Heart left ventricle (tissue), 16 donors: ENCODE measurements around the gene PROSER2. TPM values are rescaled to one million over a fixed set of nuclear protein-coding genes. Genes with fewer than 3 reads are reported as not detected.
A peak's percentile ranks its signal among the peaks of the same experiment; 100 is the strongest.

Source experiments
- ATAC-seq, 4 donors: fragments of 200-7000 bp; cut with Tn5 transposase; one replicate each; pipeline ENCODE4 v1.9.1; 2020 to 2022; ENCODE audit warnings: moderate library complexity in 4 of 4, mild to moderate bottlenecking in 3 of 4, moderate number of reproducible peaks in 1 of 4
- DNase-seq, 5 donors: peaks; one replicate each; pipeline ENCODE4 v3.0.0-alpha.2; 2020
- H3K27ac ChIP-seq, 12 donors: fragments of 200-600 bp; sonication (generic) in 4 of 12; one replicate each; pipeline versions ENCODE4 v1.5.0 to v1.8.0; 2016 to 2022; ENCODE audit warnings: mild to moderate bottlenecking in 2 of 12
- H3K27me3 ChIP-seq, 9 donors: fragments of 200-600 bp; sonication (generic) in 2 of 9; one replicate each; pipeline versions ENCODE4 v1.5.1 to v1.8.0; 2016 to 2022; ENCODE audit warnings: mild to moderate bottlenecking in 3 of 9
- H3K36me3 ChIP-seq, 9 donors: fragments of 200-600 bp; sonication (generic) in 2 of 9; one replicate each; pipeline versions ENCODE4 v1.5.0 to v1.8.0; 2018 to 2022; ENCODE audit warnings: mild to moderate bottlenecking in 2 of 9
- H3K4me1 ChIP-seq, 12 donors: fragments of 200-600 bp; sonication (generic) in 4 of 12; one replicate each; pipeline versions ENCODE4 v1.5.0 to v1.8.0; 2016 to 2022; ENCODE audit warnings: mild to moderate bottlenecking in 3 of 12
- H3K4me3 ChIP-seq, 12 donors: fragments of 200-600 bp; sonication (generic) in 4 of 12; one replicate each; pipeline versions ENCODE4 v1.5.0 to v1.8.0; 2017 to 2022; ENCODE audit warnings: mild to moderate bottlenecking in 9 of 12, moderate library complexity in 4 of 12
- H3K9me3 ChIP-seq, 12 donors: fragments of 200-600 bp; sonication (generic) in 4 of 12; one replicate each; pipeline versions ENCODE4 v1.5.0 to v1.8.0; 2016 to 2022; ENCODE audit warnings: mild to moderate bottlenecking in 1 of 12
- CTCF ChIP-seq, 12 donors: fragments of 200-600 bp; sonication (generic) in 4 of 12; IDR thresholded peaks; one replicate each; pipeline versions ENCODE4 v1.5.0 to v1.8.0; 2018 to 2022; ENCODE audit warnings: antibody characterized with exemption in 12 of 12, mild to moderate bottlenecking in 5 of 12
- POLR2A ChIP-seq, 2 donors: fragments of 450-650 bp; IDR thresholded peaks; one replicate each; pipeline ENCODE4 v1.6.1; 2017; ENCODE audit warnings: antibody characterized with exemption in 2 of 2, mild to moderate bottlenecking in 2 of 2, moderate library complexity in 2 of 2
- WGBS, 4 donors: extraction: QIAGEN DNeasy Blood & Tissue Kit in 2 of 4; methylation state at CpG; one replicate each; pipeline versions ENCODE4 v1.1.5 to v1.1.7; 2013 to 2018; 5-methylcytosine and 5-hydroxymethylcytosine counted together
- intact Hi-C, 10 donors: fragments of 100-400 bp; cut with DNase I; formaldehyde crosslinking; loops; one replicate each; pipeline versions ENCODE4 v1.11.1 to v1.14.2; 2022
- polyA plus RNA-seq, 2 donors: library from polyadenylated mRNA; stranded (reverse); fragments of 200-250 nt; gene quantifications; one replicate each; pipeline ENCODE4 v1.2.3, GENCODE V29; 2013
- total RNA-seq, 9 donors: library from RNA; depleted of rRNA in 2 of 9; stranded (reverse); fragments of >200 nt in 2 of 9; fragmentation: NEBNext Ultra II Directional in 3 of 9; extraction: Animal tissue kit (Norgen Biotek cat#: 25700) in 3 of 9; gene quantifications; one replicate each; pipeline versions ENCODE4 v1.1.0 to v1.2.4, GENCODE V29; 2016 to 2023
- donor health status: ischemic (EF 13 %, LVEDD 7.1; RV severe dilation, severe dysfunction).
- donor health status: healthy with polysubstance abuse.
- donor health status: DM: no; HTN: yes; CAD: no.
- donor health status: DM: no; HTN: no; CAD: no.
- donor health status: ischemic (EF 25% LVEDD 6.9; RV normal size, moderate dysfunction).
- donor health status: ischemic (EF 25% LVEDD 5.7; RV mildly dilated, moderate dysfunction).
- donor health status: healthy.
- donor health status: DM: yes; HTN: yes; CAD: no.
- donor health status: ischemic (EF 35%, LVEDD 5.7; RV mildly dilated, moderate dysfunction).
- donor health status: nonischemic (EF 11% LVEDD 7.7; RV severe dilation, severe dysfunction).
- donor health status: DM: yes; HTN: yes; CAD: no.
- donor health status: PGD.
- donor health status: ischemic (EF 29% LVEDD 5.4; RV normal size, mild dysfunction).
- donor health status: nonischemic (EF 23%, LVEDD 6.1; RV moderate dilation, normal function).

Gene PROSER2
- total and polyA plus RNA-seq, 11 donors, result 0.38 to 3.3 (median 0.83) TPM

GRCh38 chr10:11880151-11881029 is 57.2 kb downstream of the PROSER2 start:
- H3K9me3 ChIP-seq, result no peaks in the 10 kb centered on the region
- no peak overlapping the region for H3K27ac ChIP-seq
- WGBS, 4 donors, result 84 to 91% (median 87%) methylated on average over 27 to 32 of the region's 32 CpGs
- no peak overlapping the region for H3K4me3 ChIP-seq
- ATAC-seq (no peak), DNase-seq (peak in 2 of 5 donors; percentile 12 to 43)
- H3K27me3 ChIP-seq, result no peaks in the 10 kb centered on the region
- no peaks in the 10 kb centered on the region for H3K36me3 ChIP-seq
- no peak for TF ChIP-seq POLR2A (IDR thresholded peaks at IDR 0.05)
- TF ChIP-seq CTCF (IDR thresholded peaks at IDR 0.05), result no peak
- intact Hi-C loops, result no loop called here
- peaks cover 0 to 10% (median 8%) of the 10 kb centered on the region in 12 donors for H3K4me1 ChIP-seq

- Histone ChIP-seq H3K36me3 (no peaks in the 10 kb centered on the region), H3K4me3 (no peak overlapping the region), H3K27ac (no peak overlapping the region), H3K27me3 (no peaks in the 10 kb centered on the region), H3K9me3 (no peaks in the 10 kb centered on the region), H3K4me1 (peaks cover 0 to 6% (median 2%) of the 10 kb centered on the region in 12 donors)
- intact Hi-C loops, result no loop called here
- DNase-seq (peak in 2 of 5 donors; percentile 11 to 41), ATAC-seq (no peak)
- TF ChIP-seq CTCF (IDR thresholded peaks at IDR 0.05) (no peak), POLR2A (IDR thresholded peaks at IDR 0.05) (no peak)
- 83 to 91% (median 90%) methylated on average over 8 to 11 of the region's 11 CpGs for WGBS, 4 donors
Measured at GRCh38 chr10:11881030-11881476, 57.9 kb downstream of the PROSER2 start.

GRCh38 chr10:11881477-11882417 is 58.6 kb downstream of the PROSER2 start:
- H3K36me3 ChIP-seq, result no peaks in the 10 kb centered on the region
- TF ChIP-seq POLR2A (IDR thresholded peaks at IDR 0.05) (no peak), CTCF (IDR thresholded peaks at IDR 0.05) (no peak)
- DNase-seq, result peak in 2 of 5 donors; percentile 20 to 48
- 82 to 86% (median 84%) methylated on average over 20 to 21 of the region's 21 CpGs for WGBS, 4 donors
- no peaks in the 10 kb centered on the region for H3K27me3 ChIP-seq
- H3K27ac ChIP-seq, result no peak overlapping the region
- no peak overlapping the region for H3K4me3 ChIP-seq
- H3K4me1 ChIP-seq, result peaks cover 0 to 2% (median 0%) of the 10 kb centered on the region in 12 donors
- ATAC-seq, result no peak
- intact Hi-C loops, result no loop called here
- H3K9me3 ChIP-seq, result no peaks in the 10 kb centered on the region
